Loucy (cell line): ENCODE data around the gene GRID2.

Experiments
- H2AFZ ChIP-seq: fragments of 200-600 bp; sonication (generic); 2 replicates; pipeline ENCODE4 v1.6.0; 2016; ENCODE audit warnings: antibody characterized with exemption, mild to moderate bottlenecking, low read length, moderate library complexity
- H3F3A ChIP-seq: fragments of 200-600 bp; 2 replicates; pipeline ENCODE4 v1.6.0; 2016; ENCODE audit warnings: antibody characterized with exemption, low read depth, mild to moderate bottlenecking
- H3K27me3 ChIP-seq: fragments of 200-600 bp; sonication (generic); 2 replicates; pipeline ENCODE4 v1.6.1; 2014; ENCODE audit warnings: low read length, mild to moderate bottlenecking; ENCODE audit not compliant: insufficient read depth, poor library complexity, severe bottlenecking
- H3K36me3 ChIP-seq: fragments of 200-600 bp; sonication (generic); 2 replicates; pipeline ENCODE4 v1.6.1; 2016; ENCODE audit warnings: low read length; ENCODE audit not compliant: insufficient read depth
- H3K4me1 ChIP-seq: fragments of 200-600 bp; sonication (generic); 2 replicates; pipeline ENCODE4 v1.5.1; 2014; ENCODE audit warnings: low read length, mild to moderate bottlenecking; ENCODE audit not compliant: insufficient read depth, poor library complexity, severe bottlenecking
- H3K4me2 ChIP-seq: fragments of 200-600 bp; sonication (generic); 2 replicates; pipeline ENCODE4 v1.6.0; 2014; ENCODE audit warnings: antibody characterized with exemption, low read length, low read depth, mild to moderate bottlenecking; ENCODE audit not compliant: poor library complexity, severe bottlenecking
- H3K4me3 ChIP-seq: fragments of 200-600 bp; sonication (generic); 2 replicates; pipeline ENCODE4 v1.5.1; 2014; ENCODE audit warnings: low read length, mild to moderate bottlenecking, mixed read lengths; ENCODE audit not compliant: poor library complexity, severe bottlenecking
- H3K79me2 ChIP-seq: fragments of 200-600 bp; sonication (generic); 2 replicates; pipeline ENCODE4 v1.6.1; 2014; ENCODE audit warnings: low read length; ENCODE audit not compliant: insufficient read depth
- H3K9ac ChIP-seq: fragments of 200-600 bp; sonication (generic); 2 replicates; pipeline ENCODE4 v1.6.0; 2014; ENCODE audit warnings: mild to moderate bottlenecking, low read depth, low read length, moderate library complexity; ENCODE audit not compliant: poor library complexity, severe bottlenecking
- H3K9me2 ChIP-seq: fragments of 200-600 bp; sonication (generic); replicated peaks from 2 replicates; pipeline ENCODE4 v1.6.1; 2016; ENCODE audit warnings: low read depth, low read length, mixed read lengths
- H3K9me3 ChIP-seq: fragments of 200-600 bp; sonication (generic); 2 replicates; pipeline ENCODE4 v1.6.1; 2014; ENCODE audit warnings: mild to moderate bottlenecking, antibody characterized with exemption, low read length, low read depth; ENCODE audit not compliant: insufficient read depth
- H4K20me1 ChIP-seq: fragments of 200-600 bp; sonication (generic); 2 replicates; pipeline ENCODE4 v1.6.0; 2014; ENCODE audit warnings: antibody characterized with exemption, low read length, mild to moderate bottlenecking; ENCODE audit not compliant: insufficient read depth, poor library complexity, severe bottlenecking
- CTCF ChIP-seq: fragments of 200-600 bp; sonication (generic); conservative IDR thresholded peaks from 2 replicates; pipeline ENCODE4 v1.5.1; 2014; ENCODE audit warnings: mild to moderate bottlenecking, antibody characterized with exemption, low read length
- EZH2phosphoT487 ChIP-seq: fragments of 200-600 bp; IDR thresholded peaks from 2 replicates; pipeline ENCODE4 v1.6.1; 2018; ENCODE audit warnings: antibody characterized with exemption, mild to moderate bottlenecking, moderate library complexity, borderline replicate concordance

The GRID2 gene

GRCh38 chr4:93633721-93634120 lies 1330.0 kb downstream of the GRID2 start:
- no peaks in the 10 kb centered on the region for H3F3A ChIP-seq
- H3K9me3 ChIP-seq, result no peaks in the 10 kb centered on the region
- H3K4me3 ChIP-seq, result no peak overlapping the region
- TF ChIP-seq EZH2phosphoT487 (no peak), CTCF (no peak)
- no peaks in the 10 kb centered on the region for H3K4me1 ChIP-seq
- H3K27me3 ChIP-seq, result no peaks in the 10 kb centered on the region
- no peak overlapping the region for H3K9ac ChIP-seq
- no peaks in the 10 kb centered on the region for H3K79me2 ChIP-seq
- no peak overlapping the region for H2AFZ ChIP-seq
- H3K36me3 ChIP-seq, result no peaks in the 10 kb centered on the region
- H3K4me2 ChIP-seq, result no peak overlapping the region
- no peaks in the 10 kb centered on the region for H3K9me2 ChIP-seq
- H4K20me1 ChIP-seq, result no peaks in the 10 kb centered on the region

GRCh38 chr4:93635943-93636342 lies 1332.2 kb downstream of the GRID2 start:
- H4K20me1 ChIP-seq, result no peaks in the 10 kb centered on the region
- H3K36me3 ChIP-seq, result no peaks in the 10 kb centered on the region
- H3K9me2 ChIP-seq, result no peaks in the 10 kb centered on the region
- H3K4me3 ChIP-seq, result no peak overlapping the region
- H3K79me2 ChIP-seq, result no peaks in the 10 kb centered on the region
- no peaks in the 10 kb centered on the region for H3K9me3 ChIP-seq
- H3K27me3 ChIP-seq, result no peaks in the 10 kb centered on the region
- H3K4me1 ChIP-seq, result no peaks in the 10 kb centered on the region
- no peaks in the 10 kb centered on the region for H3F3A ChIP-seq
- H2AFZ ChIP-seq, result no peak overlapping the region
- H3K4me2 ChIP-seq, result no peak overlapping the region
- no peak overlapping the region for H3K9ac ChIP-seq
- TF ChIP-seq EZH2phosphoT487 (no peak), CTCF (no peak)

GRCh38 chr4:93645120-93645519 lies 1341.4 kb downstream of the GRID2 start:
- no peak for TF ChIP-seq EZH2phosphoT487
- TF ChIP-seq CTCF, result no peak

More at GRCh38 chr4:93645120-93645519, 1341.4 kb downstream of the GRID2 start:
- Histone ChIP-seq H3K4me2 (no peak overlapping the region), H3K27me3 (no peaks in the 10 kb centered on the region), H3K9ac (no peak overlapping the region), H3K79me2 (no peaks in the 10 kb centered on the region), H3K4me3 (no peak overlapping the region), H3F3A (no peaks in the 10 kb centered on the region), H3K36me3 (no peaks in the 10 kb centered on the region), H2AFZ (no peak overlapping the region), H3K4me1 (no peaks in the 10 kb centered on the region), H4K20me1 (no peaks in the 10 kb centered on the region), H3K9me2 (no peaks in the 10 kb centered on the region), H3K9me3 (no peaks in the 10 kb centered on the region)
